AG09319 (cell line): Measurements from ENCODE around the gene LYSMD2.
"Not testable (repeated sequence)": the region's sequence is repeated elsewhere in the genome, so short reads cannot be mapped to it uniquely, and the experiment has no call there.

Experiments used
- DNase-seq: peaks from one replicate; pipeline ENCODE4 v3.0.0-alpha.2; 2010; ENCODE audit warnings: low read depth; ENCODE audit errors: extremely low read depth
- TF ChIP-seq, protein P1 (sequence below): IDR thresholded peaks from 2 replicates; pipeline ENCODE4 v1.5.1; 2011; ENCODE audit warnings: low read depth, mild to moderate bottlenecking, inconsistent platforms, low read length, moderate library complexity

The LYSMD2 gene

GRCh38 chr15:51737522-51738305 lies at the start of gene LYSMD2:
TSS of gene LYSMD2 (minus strand) at chr15:51737655. CDS start at chr15:51737622, 33 bp downstream.
- DNase-seq: no peak
- TF ChIP-seq, protein P1, sequence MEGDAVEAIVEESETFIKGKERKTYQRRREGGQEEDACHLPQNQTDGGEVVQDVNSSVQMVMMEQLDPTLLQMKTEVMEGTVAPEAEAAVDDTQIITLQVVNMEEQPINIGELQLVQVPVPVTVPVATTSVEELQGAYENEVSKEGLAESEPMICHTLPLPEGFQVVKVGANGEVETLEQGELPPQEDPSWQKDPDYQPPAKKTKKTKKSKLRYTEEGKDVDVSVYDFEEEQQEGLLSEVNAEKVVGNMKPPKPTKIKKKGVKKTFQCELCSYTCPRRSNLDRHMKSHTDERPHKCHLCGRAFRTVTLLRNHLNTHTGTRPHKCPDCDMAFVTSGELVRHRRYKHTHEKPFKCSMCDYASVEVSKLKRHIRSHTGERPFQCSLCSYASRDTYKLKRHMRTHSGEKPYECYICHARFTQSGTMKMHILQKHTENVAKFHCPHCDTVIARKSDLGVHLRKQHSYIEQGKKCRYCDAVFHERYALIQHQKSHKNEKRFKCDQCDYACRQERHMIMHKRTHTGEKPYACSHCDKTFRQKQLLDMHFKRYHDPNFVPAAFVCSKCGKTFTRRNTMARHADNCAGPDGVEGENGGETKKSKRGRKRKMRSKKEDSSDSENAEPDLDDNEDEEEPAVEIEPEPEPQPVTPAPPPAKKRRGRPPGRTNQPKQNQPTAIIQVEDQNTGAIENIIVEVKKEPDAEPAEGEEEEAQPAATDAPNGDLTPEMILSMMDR: no peak

- DNase-seq: not testable (repeated sequence)
Measured at GRCh38 chr15:51787130-51787529, 49.7 kb upstream of the LYSMD2 start.

DNA sequence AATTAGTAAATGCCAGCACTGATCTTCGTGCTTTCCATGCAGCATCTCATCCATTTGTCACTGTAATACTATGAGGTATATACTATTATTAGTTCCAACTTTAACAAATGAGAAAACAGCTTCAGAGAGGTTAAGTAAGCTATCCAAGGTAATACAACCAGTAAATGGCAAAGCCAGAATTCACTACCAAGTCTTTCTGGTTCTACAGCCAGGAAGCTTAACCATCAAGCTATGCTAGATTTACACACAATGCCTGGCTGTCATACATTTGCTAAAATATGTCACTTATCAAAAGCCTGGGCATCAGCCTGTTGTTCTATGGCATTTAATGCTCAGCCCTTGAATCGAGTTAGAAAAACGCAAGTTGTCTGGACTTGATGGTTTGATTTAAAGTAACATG lies 46.5 kb upstream of the LYSMD2 start:
- TF ChIP-seq, protein P1: no peak
- no peak for DNase-seq

GRCh38 chr15:51782357-51782896 lies 45.0 kb upstream of the LYSMD2 start:
- TF ChIP-seq, protein P1: peak; percentile 19
- no peak for DNase-seq

GRCh38 chr15:51781506-51781905 lies 44.1 kb upstream of the LYSMD2 start:
- TF ChIP-seq, protein P1: no peak
- no peak for DNase-seq

GRCh38 chr15:51780636-51781035 lies 43.2 kb upstream of the LYSMD2 start:
- DNase-seq: no peak
- TF ChIP-seq, protein P1: no peak

DNA sequence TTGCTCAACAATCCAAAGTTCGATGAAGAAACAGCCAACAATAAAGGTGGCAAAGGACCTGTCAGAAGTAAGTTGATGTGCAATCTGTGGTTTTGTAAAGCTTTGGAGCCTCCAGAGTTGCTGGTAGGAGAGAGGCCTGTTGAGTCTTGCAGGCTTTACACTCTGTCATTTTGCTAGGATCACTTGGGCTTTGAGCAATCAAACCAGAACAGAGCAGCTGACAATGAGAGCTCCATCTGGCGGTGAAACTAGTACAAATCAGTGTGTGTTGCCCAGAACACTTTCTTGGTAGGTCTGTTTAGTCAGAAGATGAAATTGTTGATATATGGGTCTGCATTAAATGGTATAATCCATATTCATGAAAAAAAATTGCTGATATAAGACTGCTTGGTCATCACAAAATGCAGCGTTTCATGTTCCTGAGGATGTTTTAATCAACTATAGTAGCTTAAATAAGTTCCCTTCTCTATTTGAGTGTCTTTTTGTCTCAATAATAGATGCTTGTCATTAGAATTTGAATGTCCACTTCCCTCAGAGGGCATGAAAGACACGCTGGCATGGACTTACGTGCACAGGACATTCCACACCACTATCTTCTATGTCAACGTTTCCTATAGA lies 39.6 kb upstream of the LYSMD2 start:
- TF ChIP-seq, protein P1: peak; percentile 78
- DNase-seq: peak; percentile 56
